ENCODE results near the gene ZFP1.
"Not testable (repeated sequence)": the region's sequence is repeated elsewhere in the genome, so short reads cannot be mapped to it uniquely, and the experiment has no call there.

The ZFP1 gene

DNA sequence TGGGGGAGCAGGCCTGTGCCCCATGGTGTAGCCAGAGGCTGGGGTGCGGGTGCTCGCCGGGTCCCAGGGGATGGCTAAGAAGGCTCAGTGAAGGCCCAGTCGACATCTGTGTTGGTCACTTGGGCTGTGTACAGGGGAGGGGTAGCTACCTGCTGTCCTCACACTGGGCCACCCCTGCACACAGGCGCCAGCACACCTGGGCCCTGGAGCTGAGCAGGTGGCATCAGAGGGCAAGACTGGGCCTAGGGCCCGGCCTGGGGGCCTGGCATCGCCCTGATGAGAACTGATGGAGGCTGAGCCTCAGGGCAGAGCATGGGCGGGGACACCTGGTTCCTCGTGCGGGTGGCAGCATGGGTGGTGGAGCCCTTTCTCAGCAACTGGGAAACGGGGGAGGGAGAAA is 59.5 kb downstream of the ZFP1 start:
- TF ChIP-seq, protein P1, sequence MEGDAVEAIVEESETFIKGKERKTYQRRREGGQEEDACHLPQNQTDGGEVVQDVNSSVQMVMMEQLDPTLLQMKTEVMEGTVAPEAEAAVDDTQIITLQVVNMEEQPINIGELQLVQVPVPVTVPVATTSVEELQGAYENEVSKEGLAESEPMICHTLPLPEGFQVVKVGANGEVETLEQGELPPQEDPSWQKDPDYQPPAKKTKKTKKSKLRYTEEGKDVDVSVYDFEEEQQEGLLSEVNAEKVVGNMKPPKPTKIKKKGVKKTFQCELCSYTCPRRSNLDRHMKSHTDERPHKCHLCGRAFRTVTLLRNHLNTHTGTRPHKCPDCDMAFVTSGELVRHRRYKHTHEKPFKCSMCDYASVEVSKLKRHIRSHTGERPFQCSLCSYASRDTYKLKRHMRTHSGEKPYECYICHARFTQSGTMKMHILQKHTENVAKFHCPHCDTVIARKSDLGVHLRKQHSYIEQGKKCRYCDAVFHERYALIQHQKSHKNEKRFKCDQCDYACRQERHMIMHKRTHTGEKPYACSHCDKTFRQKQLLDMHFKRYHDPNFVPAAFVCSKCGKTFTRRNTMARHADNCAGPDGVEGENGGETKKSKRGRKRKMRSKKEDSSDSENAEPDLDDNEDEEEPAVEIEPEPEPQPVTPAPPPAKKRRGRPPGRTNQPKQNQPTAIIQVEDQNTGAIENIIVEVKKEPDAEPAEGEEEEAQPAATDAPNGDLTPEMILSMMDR (IDR thresholded peaks at IDR 0.05; ENCODE audit: borderline replicate concordance, control extremely low read depth, extremely low read depth, insufficient read depth, missing control alignments) = no peak
- peak; percentile 27 for DNase-seq (ENCODE audit: low spot score)
- in situ Hi-C loops (cut with MboI; ENCODE audit: low sequenced_read_pairs, unreplicated experiment) = loop anchor here (25.0 kb wide), 1 partner anchor 554 kb away; no protein-coding TSS in a partner anchor

DNA sequence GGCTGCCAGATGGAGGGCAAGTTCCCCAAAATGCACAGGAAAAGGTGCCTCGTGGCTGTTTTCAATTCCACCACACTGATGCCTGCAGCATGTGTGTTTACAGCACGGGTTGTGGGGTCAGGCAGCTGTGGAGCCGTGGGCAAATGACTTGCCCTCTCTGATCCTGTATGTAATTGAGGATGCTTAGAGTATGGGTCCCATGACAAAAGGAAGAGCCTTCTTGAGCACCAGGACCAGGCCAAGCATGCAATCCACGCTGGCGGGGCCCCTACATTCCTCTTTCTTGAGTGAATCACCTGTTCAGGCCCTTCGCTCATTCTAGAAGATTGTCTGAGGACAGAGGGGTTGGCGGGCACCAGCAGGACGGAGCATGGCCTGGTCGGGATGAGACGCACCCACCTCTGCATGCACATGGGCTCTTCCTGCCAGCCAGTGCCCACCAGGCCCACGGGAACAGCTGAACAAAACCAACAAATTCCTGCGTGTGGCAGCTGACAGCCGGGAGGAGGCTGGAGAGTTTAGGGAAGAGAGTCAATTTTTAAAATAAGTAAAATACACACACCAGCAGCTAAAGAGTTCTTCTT is 60.0 kb downstream of the ZFP1 start:
- TF ChIP-seq, protein P1 (IDR thresholded peaks at IDR 0.05; ENCODE audit: borderline replicate concordance, control extremely low read depth, extremely low read depth, insufficient read depth, missing control alignments) = no peak
- in situ Hi-C loops (cut with MboI; ENCODE audit: low sequenced_read_pairs, unreplicated experiment) = loop anchor here (25.0 kb wide), 1 partner anchor 554 kb away; no protein-coding TSS in a partner anchor
- peak; percentile 18 for DNase-seq (ENCODE audit: low spot score)

DNA sequence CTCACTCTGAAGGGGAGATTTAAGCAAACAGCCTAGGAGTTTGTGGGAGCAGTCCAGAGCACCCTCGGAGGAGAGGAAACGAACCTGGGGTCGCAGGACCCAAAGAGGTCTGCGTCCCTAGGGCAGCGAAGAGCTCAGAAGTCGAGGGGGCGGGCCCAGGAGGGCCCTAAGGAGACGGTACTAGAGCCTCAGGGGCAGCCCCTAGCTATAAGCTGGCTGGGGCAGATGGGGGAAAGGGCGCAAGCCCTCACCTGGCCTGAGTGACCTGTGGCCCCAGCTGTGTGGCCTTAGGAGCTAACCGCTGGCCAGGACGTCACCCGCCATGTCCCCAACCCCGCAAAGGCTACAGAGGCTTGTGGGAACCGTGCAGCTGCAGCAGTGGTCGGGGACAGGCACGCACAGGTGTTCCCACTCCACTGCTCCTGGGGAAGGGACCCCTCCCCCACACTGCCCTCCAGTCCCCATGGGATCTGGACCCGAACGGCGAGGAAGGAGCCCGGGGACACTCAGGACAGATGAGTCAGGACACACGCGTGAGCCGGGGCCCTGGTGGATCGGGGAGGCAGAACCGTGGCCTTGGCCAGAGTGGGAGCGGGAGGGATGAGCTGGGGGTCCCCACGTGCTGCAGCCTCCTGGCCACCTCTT is 60.7 kb downstream of the ZFP1 start:
- peak; percentile 15 for DNase-seq (ENCODE audit: low spot score)
- in situ Hi-C loops (cut with MboI; ENCODE audit: low sequenced_read_pairs, unreplicated experiment) = loop anchor here (25.0 kb wide), 1 partner anchor 553 kb away; no protein-coding TSS in a partner anchor
- TF ChIP-seq, protein P1 (IDR thresholded peaks at IDR 0.05; ENCODE audit: borderline replicate concordance, control extremely low read depth, extremely low read depth, insufficient read depth, missing control alignments) = no peak

DNA sequence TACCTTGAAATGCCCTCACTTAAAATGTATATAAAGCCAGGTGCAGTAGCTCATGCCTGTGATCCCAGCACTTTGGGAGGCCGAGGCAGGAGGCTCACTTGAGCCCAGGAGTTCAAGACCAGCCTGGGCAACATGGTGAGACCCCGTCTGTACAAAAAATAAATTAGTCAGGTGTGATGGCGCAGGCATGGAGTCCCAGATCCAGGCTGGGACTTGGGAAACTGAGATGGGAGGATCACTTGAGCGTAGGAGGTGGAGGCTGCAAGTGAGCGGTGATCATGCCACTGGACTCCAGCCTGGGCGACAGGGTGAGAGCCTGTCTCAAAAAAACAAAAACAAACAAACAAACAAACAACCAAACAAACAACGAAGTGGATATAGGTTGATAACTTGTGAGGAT is 61.2 kb downstream of the ZFP1 start:
- not testable (repeated sequence) for DNase-seq (ENCODE audit: low spot score)
- in situ Hi-C loops (cut with MboI; ENCODE audit: low sequenced_read_pairs, unreplicated experiment) = loop anchor here (25.0 kb wide), 1 partner anchor 553 kb away; no protein-coding TSS in a partner anchor

- TF ChIP-seq, protein P1 (IDR thresholded peaks at IDR 0.05; ENCODE audit: borderline replicate concordance, control extremely low read depth, extremely low read depth, insufficient read depth, missing control alignments) = no peak
- no peak for DNase-seq (ENCODE audit: low spot score)
- in situ Hi-C loops (cut with MboI; ENCODE audit: low sequenced_read_pairs, unreplicated experiment) = loop anchor here (10.0 to 25.0 kb wide), 2 partner anchors 175 to 552 kb away; no protein-coding TSS in a partner anchor
Measured at GRCh38 chr16:75209944-75210343, 61.6 kb downstream of the ZFP1 start.

GRCh38 chr16:75211286-75211685 is 63.0 kb downstream of the ZFP1 start:
- in situ Hi-C loops (cut with MboI; ENCODE audit: low sequenced_read_pairs, unreplicated experiment) = loop anchor here (10.0 to 25.0 kb wide), 2 partner anchors 174 to 551 kb away; no protein-coding TSS in a partner anchor
- not testable (repeated sequence) for DNase-seq (ENCODE audit: low spot score)

- TF ChIP-seq, protein P1 (IDR thresholded peaks at IDR 0.05; ENCODE audit: borderline replicate concordance, control extremely low read depth, extremely low read depth, insufficient read depth, missing control alignments) = no peak
- no peak for DNase-seq (ENCODE audit: low spot score)
- in situ Hi-C loops (cut with MboI; ENCODE audit: low sequenced_read_pairs, unreplicated experiment) = loop anchor here (10.0 to 25.0 kb wide), 2 partner anchors 169 to 546 kb away; no protein-coding TSS in a partner anchor
Measured at GRCh38 chr16:75216127-75216526, 67.8 kb downstream of the ZFP1 start.

Measured in GM13976 (cell line).